Activated CD4-positive, CD25-positive, alpha-beta regulatory T cell (primary cell): ENCODE data around the gene DNAJC19.

ENCODE experiments used
- DNase-seq, 4 experiments: peaks; one replicate each; lab custom pipeline; 2025; lab: John Stamatoyannopoulos, UW

Gene DNAJC19

DNA sequence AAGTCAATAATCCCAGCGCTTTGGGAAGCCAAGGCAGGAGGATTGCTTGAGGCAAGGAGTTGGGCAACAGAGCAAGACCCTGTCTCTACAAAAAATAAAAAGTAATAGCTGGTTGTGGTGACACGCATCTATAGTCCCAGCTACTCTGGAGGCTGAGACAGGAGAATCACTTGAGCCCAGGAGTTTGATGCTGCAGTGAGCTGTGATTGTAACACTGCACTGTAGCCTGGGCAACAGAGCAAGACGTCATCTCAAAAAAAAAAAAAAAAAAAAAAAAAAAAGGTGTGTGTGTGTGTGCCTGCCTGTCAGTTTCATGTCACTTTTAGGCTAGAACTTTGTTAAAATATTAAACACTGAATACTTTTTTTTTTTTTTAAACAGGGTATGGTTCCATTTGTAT, 28.4 kb downstream of the DNAJC19 start:
- DNase-seq, result no peak

- no peak for DNase-seq
Observed at GRCh38 chr3:180959691-180960090, 29.8 kb downstream of the DNAJC19 start.

- no peak for DNase-seq
Observed at GRCh38 chr3:180947761-180948390, 41.7 kb downstream of the DNAJC19 start.

DNA sequence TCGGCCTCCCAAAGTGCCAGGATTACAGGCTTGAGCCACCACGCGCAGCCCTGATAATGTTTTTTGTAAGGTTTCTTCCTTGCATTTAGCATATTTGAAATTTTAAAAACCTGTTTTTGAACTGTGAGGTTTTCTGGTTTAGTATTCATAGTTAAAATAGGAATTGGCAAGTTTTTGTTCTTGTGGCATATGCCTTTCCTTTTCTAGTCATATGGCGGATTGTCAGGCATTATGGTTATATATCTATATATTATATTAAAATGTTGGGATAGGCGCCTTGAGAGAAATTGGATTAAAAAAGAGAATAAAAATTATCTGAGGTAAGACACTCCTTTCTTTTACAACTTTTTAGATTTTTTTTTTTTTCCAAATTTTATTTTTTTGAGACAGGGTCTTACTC, 48.7 kb downstream of the DNAJC19 start:
- no peak for DNase-seq

DNA sequence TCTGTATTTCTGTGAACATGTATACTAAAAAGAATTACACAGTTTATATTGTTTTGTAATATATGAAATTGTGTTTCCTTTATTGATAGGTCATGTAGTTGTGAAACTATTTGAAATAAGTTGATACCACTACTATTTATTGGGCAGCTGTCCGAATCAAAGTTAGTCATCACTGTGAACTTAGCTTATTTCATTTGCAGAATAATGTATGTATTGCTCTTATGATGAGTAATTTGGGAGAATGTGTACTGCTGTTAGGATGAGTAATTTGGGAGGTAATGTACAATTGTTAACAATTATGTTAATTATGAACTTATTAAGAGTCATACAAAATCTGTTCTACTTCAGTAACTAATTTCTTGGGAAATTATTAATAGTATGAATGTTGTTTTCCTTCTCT, 54.9 kb downstream of the DNAJC19 start:
- no peak for DNase-seq
